Occipital lobe (tissue), 2 donors: ENCODE results near the gene TTC28. TPM values are rescaled to one million over a fixed set of nuclear protein-coding genes. Genes with fewer than 3 reads are reported as not detected.

Source experiments
- DNase-seq: peaks from one replicate; lab custom pipeline; 2025; lab: John Stamatoyannopoulos, UW
- total RNA-seq: library from RNA; depleted of rRNA; stranded (reverse); fragments of >200 nt; gene quantifications from one replicate; pipeline ENCODE4 v1.2.3, GENCODE V29; 2014

Gene TTC28
- total RNA-seq, 1 donor from 2014 or later = 157 TPM

- DNase-seq = no peak
Measured at GRCh38 chr22:28410050-28410816, 269.4 kb downstream of the TTC28 start.

GRCh38 chr22:28408709-28409108 lies 270.9 kb downstream of the TTC28 start:
- DNase-seq = no peak

- no peak for DNase-seq
Measured at GRCh38 chr22:28407645-28408044, 272.0 kb downstream of the TTC28 start.

GRCh38 chr22:28406246-28406645 lies 273.4 kb downstream of the TTC28 start:
- no peak for DNase-seq

GRCh38 chr22:28405588-28405987 lies 274.1 kb downstream of the TTC28 start:
- no peak for DNase-seq

GRCh38 chr22:28402539-28402938 lies 277.1 kb downstream of the TTC28 start:
- DNase-seq = no peak

- DNase-seq = no peak
Measured at GRCh38 chr22:28402060-28402459, 277.6 kb downstream of the TTC28 start.

- DNase-seq = no peak
Measured at GRCh38 chr22:28398981-28399380, 280.7 kb downstream of the TTC28 start.

- DNase-seq = no peak
Measured at GRCh38 chr22:28398355-28398754, 281.3 kb downstream of the TTC28 start.

- no peak for DNase-seq
Measured at GRCh38 chr22:28397306-28397705, 282.3 kb downstream of the TTC28 start.

- DNase-seq = no peak
Measured at GRCh38 chr22:28395920-28396753, 283.5 kb downstream of the TTC28 start.

GRCh38 chr22:28395520-28395919 lies 284.1 kb downstream of the TTC28 start:
- DNase-seq = no peak

- peak; percentile 6 for DNase-seq
Measured at GRCh38 chr22:28394513-28395110, 285.0 kb downstream of the TTC28 start.

GRCh38 chr22:28381429-28382167 lies 298.0 kb downstream of the TTC28 start:
- DNase-seq = no peak

GRCh38 chr22:28379951-28380350 lies 299.7 kb downstream of the TTC28 start:
- no peak for DNase-seq

- DNase-seq = no peak
Measured at GRCh38 chr22:28379075-28379779, 300.4 kb downstream of the TTC28 start.

- no peak for DNase-seq
Measured at GRCh38 chr22:28375761-28376534, 303.7 kb downstream of the TTC28 start.

GRCh38 chr22:28373831-28374230 lies 305.8 kb downstream of the TTC28 start:
- DNase-seq = no peak

- DNase-seq = no peak
Measured at GRCh38 chr22:28369854-28370253, 309.8 kb downstream of the TTC28 start.

- DNase-seq = no peak
Measured at GRCh38 chr22:28366856-28367255, 312.8 kb downstream of the TTC28 start.
